Activated CD4-positive, alpha-beta T cell treated with anti-CD3 and anti-CD28 coated beads for 48 hours (primary cell): ENCODE results near the gene SAMD8.
"Not testable (repeated sequence)": the region's sequence is repeated elsewhere in the genome, so short reads cannot be mapped to it uniquely, and the experiment has no call there.

Source experiments
- DNase-seq: peaks from one replicate; pipeline ENCODE4 v3.0.0-alpha.2; 2020

Gene SAMD8

DNA sequence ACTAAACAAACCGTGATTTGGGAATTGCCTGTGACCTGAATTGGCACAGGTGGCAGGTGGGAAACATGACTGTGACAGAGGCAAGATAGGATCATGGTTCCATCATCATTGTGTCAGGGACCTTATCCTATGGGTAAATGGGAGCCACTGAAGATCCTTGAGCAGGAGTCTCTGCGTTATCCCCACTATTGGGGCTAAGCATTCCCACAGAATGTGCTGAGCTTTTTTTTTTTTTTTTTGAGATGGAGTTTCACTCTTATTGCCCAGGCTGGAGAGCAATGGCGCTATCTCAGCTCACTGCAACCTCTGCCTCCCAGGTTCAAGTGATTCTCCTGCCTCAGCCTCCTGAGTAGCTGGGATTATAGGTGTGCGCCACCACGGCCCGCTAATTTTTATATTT is 88.5 kb downstream of the SAMD8 start:
- not testable (repeated sequence) for DNase-seq

DNA sequence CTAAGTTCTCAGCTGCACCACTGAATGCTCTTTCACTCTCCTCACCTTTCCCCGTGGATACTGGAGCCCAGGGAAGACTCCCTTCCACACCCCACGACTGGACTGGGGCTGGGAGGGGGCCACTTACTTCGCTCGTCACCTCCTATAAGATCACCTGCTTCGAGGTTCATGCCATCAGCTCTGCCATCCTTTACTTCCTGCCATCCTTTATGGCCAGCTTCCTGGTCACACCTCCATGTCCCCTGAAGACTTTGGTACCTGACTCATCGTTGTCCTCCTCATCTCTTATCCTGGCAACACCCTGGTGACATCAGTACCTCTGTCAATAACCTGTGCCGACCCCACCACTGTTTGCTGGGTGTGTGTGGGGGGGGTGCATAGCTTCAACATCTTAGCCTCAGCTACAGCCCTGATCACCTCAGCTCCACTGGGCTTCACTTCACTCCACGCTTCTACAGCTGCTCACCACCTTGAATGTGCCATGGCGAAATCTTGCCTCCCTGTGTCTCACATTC is 90.4 kb downstream of the SAMD8 start:
- no peak for DNase-seq

DNA sequence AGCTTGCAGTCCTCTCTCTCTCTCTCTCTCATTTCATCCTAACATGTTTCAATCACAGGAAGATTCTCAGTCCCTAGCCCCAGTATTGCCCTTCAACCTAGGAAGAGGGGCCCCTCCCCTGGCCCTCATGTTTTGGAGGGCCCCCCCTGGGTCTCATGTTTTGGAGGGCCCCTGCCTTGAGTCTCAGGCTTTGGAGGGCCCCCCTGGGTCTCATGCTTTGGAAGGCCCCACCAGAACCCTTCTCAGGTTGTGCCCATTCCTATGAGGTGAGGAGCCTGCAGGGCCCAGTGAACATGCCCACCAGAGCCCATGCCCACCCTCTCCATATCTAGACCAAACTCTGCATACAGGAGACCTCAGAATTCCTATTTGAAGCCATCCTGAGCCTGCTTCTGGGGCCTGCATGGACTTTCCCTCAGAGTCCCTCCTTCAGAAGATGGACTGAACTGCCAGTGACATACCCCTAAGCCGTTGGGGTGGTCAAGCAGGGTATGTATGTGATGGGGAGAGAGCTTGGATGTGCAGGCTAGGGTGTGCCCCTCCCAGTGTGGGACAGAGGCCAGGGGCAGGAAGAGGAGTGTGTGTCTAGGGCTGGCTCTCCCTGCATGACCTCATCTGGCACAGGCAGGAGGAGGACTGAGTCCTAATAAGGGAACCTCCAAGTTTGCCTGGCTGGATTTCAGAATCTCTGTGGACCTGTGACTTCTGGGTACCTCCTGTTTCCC is 91.0 kb downstream of the SAMD8 start:
- no peak for DNase-seq

DNA sequence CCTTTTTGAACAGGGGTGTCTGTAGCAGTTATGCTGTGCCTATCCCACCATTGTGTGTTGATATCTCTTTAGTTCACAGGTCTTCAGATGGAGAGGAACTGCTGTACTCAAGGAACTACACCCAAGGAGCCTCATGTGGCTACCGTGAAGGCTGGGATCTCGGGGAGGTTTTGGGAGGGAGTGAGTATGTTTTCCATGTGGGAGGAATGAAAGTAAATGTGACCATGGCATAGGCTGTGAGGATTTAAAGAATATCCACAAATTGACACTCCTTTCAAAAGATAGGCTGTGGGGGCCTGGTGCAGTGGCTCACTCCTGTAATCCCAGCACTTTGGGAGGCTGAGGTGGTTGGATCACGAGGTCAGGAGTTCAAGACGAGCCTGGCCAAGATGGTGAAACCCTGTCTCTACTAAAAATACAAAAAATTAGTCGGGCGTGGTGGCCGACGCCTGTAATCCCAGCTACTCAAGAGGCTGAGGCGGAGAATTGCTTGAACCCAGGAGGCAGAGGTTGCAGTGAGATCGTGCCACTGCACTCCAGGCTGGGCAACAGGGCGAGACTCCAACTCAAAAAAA is 91.7 kb downstream of the SAMD8 start:
- not testable (repeated sequence) for DNase-seq

GRCh38 chr10:75203724-75204123 is 92.3 kb downstream of the SAMD8 start:
- no peak for DNase-seq

DNA sequence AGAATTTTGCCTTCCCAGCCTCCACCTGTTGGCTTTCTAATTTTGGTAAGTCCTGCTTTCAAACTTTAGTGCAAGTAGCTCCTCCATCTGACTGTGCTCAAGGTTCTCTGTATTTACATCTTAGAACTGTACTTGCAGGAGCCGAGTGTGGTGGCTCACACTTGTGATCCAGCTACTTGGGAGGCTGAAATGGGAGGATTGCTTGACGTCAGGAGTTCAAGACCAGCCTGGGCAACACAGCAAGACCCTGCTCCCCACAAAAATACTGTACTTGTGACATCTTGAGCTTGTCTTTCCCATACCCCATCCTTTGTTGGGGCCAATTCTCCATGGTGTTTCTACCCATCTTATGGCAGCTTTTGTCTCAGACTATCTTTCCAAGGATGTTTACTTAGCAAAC is 94.5 kb downstream of the SAMD8 start:
- no peak for DNase-seq

DNA sequence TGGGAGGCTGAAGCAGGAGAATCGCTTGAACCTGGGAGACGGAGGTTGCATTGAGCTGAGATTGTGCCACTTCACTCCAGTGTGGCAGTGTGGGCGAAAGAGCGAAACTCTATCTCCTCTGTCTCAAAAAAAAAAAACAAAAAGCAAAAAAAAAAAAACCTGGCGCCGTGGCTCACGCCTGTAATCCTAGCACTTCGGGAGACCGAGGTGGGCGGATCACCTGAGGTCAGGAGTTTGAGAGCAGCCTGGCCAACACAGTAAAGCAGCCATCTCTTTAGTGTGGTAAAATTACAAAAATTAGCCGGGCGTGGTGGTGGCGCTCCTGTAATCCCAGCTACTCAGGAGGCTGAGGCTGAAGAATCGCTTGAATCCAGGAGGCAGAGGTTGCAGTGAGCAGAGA is 95.2 kb downstream of the SAMD8 start:
- DNase-seq, result not testable (repeated sequence)

GRCh38 chr10:75207079-75207856 is 95.8 kb downstream of the SAMD8 start:
- DNase-seq, result no peak

DNA sequence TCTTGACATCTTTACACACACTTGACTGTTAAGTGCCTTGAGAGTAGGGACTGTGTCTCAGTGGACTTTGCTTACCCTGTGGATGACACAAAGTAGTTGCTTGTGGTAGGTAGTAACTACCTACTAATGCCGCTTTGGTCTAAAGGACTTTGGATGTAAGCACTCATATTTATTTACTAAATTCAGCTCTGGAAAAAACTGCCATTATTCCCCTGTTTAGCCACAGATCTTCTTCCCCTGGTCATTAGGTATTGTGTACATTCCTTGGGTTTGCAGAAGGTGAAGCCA is 96.3 kb downstream of the SAMD8 start:
- no peak for DNase-seq

GRCh38 chr10:75208181-75208580 is 96.7 kb downstream of the SAMD8 start:
- DNase-seq, result peak; percentile 17

- DNase-seq, result peak; percentile 35
Measured at GRCh38 chr10:75209086-75209920, 97.8 kb downstream of the SAMD8 start.

DNA sequence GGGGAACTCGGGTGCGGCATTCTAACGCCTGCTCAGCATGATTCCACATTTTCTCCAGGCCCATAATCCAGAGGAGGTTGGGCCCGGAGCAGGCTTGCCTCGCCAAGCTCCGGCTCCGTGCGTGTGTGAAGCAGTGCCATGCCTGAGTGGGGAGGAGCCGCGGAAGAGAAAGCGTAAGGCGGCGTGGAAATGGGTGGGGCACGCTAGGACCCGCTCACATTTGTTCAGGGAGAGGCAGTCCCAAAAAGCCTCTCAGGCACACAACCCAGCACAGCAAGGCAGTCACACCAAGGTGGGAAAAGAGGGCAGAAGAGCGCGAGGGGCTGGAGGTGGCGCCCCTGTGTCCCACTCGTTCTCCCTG is 98.4 kb downstream of the SAMD8 start:
- DNase-seq, result peak; percentile 83

GRCh38 chr10:75210282-75211006 is 99.0 kb downstream of the SAMD8 start, which contains the start of gene VDAC2:
TSS of gene VDAC2 (plus strand) at chr10:75210796. CDS start at chr10:75211159, 363 bp downstream.
- DNase-seq, result peak; percentile 95

DNA sequence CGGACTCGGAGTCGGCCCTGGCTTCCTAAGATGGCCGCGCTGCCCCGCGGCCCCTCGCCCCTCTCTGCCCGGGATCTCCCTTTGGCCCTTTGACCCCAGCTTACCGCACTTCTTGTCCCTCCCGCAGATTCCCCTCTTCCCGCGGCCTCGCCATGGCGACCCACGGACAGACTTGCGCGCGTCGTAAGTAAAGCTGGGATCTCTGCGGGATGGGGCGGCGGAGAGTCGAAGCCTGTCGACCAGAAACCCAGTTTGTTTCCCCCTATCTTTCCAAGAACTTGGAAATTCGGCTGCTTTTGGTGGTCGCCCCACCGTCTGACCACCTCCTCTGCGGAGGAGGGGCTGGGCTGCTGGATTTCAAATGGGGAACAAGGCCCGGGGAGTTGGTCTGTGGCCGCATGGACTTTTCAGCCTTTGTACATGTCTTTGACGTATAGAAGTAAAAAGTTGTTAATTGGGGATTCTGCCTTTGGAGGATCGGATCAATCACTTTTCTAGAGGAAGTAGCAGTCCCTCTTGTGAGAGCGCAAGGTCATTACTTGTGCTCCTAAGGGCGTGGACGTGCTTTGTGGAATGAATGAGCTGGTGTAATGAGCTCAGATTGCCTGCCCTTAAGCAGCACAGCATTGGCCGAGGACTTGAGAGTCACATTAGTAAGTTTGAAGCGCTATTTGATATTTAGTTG is 99.7 kb downstream of the SAMD8 start:
- DNase-seq, result peak; percentile 59

DNA sequence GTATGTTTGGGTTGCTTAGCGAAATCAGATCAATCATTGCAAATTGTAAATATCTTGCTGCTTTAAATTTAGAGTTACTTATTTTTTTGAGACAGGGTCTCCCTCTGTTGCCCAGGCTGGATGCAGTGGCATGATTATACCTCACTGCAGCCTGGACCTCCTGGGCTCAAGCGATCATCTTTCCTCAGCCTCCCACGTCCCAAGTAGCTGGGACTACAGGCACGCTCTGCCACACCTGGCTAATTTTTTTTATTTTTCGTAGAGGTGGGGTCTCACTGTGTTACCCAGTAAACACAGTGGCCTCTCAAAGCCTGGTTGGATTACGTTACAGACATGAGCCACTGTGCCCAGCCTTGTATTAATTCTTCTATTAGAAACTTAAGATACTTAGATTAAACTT is 100.9 kb downstream of the SAMD8 start:
- no peak for DNase-seq

GRCh38 chr10:75220274-75220673 is 108.8 kb downstream of the SAMD8 start:
- no peak for DNase-seq

DNA sequence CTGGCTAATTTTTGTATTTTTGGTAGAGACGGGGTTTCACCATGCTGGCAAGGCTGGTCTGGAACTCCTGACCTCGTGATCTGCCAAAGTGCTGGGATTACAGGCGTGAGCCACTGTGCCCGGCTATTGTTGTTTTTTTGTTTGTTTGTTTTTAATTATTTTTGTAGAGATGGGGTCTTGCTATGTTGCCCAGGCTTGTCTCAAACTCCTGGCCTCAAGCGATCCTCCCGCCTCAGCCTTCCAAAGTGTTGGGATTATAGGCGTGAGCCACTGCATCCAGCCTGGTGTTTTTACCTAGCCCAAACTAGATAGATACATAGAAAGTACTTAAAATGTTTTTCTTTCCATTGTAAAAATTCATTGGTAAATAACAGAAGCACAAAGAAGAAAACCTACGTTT is 110.0 kb downstream of the SAMD8 start:
- not testable (repeated sequence) for DNase-seq

GRCh38 chr10:75223507-75223906 is 112.1 kb downstream of the SAMD8 start:
- no peak for DNase-seq

- DNase-seq, result no peak
Measured at GRCh38 chr10:75226095-75226494, 114.6 kb downstream of the SAMD8 start.

GRCh38 chr10:75226656-75227055 is 115.2 kb downstream of the SAMD8 start:
- DNase-seq, result no peak

DNA sequence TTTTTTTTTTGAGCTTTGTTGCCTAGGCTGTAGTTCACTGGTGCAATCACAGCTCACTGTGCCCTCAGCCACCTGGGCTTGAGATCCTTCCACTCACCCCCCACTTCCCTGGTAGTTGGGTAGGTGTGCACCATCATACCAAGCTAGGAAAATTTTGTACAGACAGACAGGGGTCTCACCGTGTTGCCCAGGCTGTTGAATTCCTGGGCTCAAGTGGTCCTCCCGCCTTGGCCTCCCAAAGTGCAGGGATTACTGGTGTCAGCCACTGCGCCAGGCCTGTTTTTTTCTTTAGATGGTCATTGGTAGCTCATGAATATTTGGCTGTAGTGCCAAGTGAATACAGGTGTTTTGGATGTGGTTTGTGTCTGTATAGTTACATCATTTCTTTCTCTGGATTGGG is 116.8 kb downstream of the SAMD8 start:
- no peak for DNase-seq

GRCh38 chr10:75228834-75229233 is 117.4 kb downstream of the SAMD8 start:
- DNase-seq, result no peak
